Gastrocnemius medialis (tissue), 4 donors: ENCODE data around the gene ZC3H18. TPM values are rescaled to one million over a fixed set of nuclear protein-coding genes. Genes with fewer than 3 reads are reported as not detected.

Source experiments
- ATAC-seq, 2 donors: fragments of 150-250 bp; one replicate each; pipeline ENCODE4 v1.9.1; 2016
- DNase-seq, 2 donors: peaks; one replicate each; pipeline ENCODE4 v3.0.0-alpha.2; 2019
- H3K27ac ChIP-seq, 4 donors: fragments of 200-600 bp; sonication (generic); 1 replicate in 1 of 4; 2 replicates in 3 of 4; pipeline ENCODE4 v1.5.1; 2016 to 2018; ENCODE audit warnings: mild to moderate bottlenecking in 2 of 4, moderate library complexity in 1 of 4
- H3K27me3 ChIP-seq, 3 donors: fragments of 200-600 bp; sonication (generic) in 2 of 3; 1 replicate in 1 of 3; 2 replicates in 2 of 3; pipeline versions ENCODE4 v1.5.1 to v1.6.0; 2016 to 2019; ENCODE audit warnings: mild to moderate bottlenecking in 1 of 3, moderate library complexity in 1 of 3
- H3K36me3 ChIP-seq, 2 donors: fragments of 200-600 bp; sonication (generic) in 1 of 2; one replicate each; pipeline ENCODE4 v1.5.1; 2017 to 2018
- H3K4me1 ChIP-seq, 2 donors: fragments of 200-600 bp; sonication (generic) in 1 of 2; one replicate each; pipeline ENCODE4 v1.5.1; 2016 to 2017; ENCODE audit warnings: mild to moderate bottlenecking in 2 of 2
- H3K4me3 ChIP-seq, 4 donors: fragments of 200-600 bp; sonication (generic) in 3 of 4; 1 replicate in 1 of 4; 2 replicates in 3 of 4; pipeline ENCODE4 v1.5.1; 2016 to 2019; ENCODE audit warnings: mild to moderate bottlenecking in 2 of 4
- H3K9me3 ChIP-seq, 3 donors: fragments of 200-600 bp; sonication (generic) in 2 of 3; 1 replicate in 1 of 3; 2 replicates in 2 of 3; pipeline ENCODE4 v1.5.1; 2016 to 2019
- POLR2A ChIP-seq, 2 donors: fragments of 450-650 bp; IDR thresholded peaks; one replicate each; pipeline ENCODE4 v1.6.1; 2017; ENCODE audit warnings: antibody characterized with exemption in 2 of 2, mild to moderate bottlenecking in 2 of 2, moderate library complexity in 2 of 2
- in situ Hi-C, 4 donors: fragments of 200-750 bp; cut with MboI; loops; one replicate each; pipeline versions ENCODE4 v1.15.0 to v1.8.0; 2017; ENCODE audit warnings: low sequenced_read_pairs in 4 of 4
- intact Hi-C: fragments of 100-400 bp; cut with DNase I; formaldehyde crosslinking; loops from one replicate; pipeline ENCODE4 v1.15.1; 2023; ENCODE audit warnings: low total_unique reads
- total RNA-seq, 4 donors: library from RNA; depleted of rRNA; stranded (reverse); fragments of >200 nt; gene quantifications; one replicate each; pipeline versions ENCODE4 v1.1.0 to v1.2.3, GENCODE V29; 2016
- TF ChIP-seq, protein P1 (sequence below), 5 experiments: fragments of 450-650 bp in 3 of 5; fragments of 200-600 bp in 2 of 5; sonication (generic) in 2 of 5; IDR thresholded peaks in 4 of 5; conservative IDR thresholded peaks in 1 of 5; 1 replicate in 4 of 5; 2 replicates in 1 of 5; pipeline ENCODE4 v1.5.1; 2016 to 2019; ENCODE audit warnings: antibody characterized with exemption in 5 of 5, mild to moderate bottlenecking in 3 of 5, moderate library complexity in 3 of 5

ZC3H18 gene
- total RNA-seq, 4 donors from 2014 or later, result 10.9 to 20.5 (median 18.4) TPM

DNA sequence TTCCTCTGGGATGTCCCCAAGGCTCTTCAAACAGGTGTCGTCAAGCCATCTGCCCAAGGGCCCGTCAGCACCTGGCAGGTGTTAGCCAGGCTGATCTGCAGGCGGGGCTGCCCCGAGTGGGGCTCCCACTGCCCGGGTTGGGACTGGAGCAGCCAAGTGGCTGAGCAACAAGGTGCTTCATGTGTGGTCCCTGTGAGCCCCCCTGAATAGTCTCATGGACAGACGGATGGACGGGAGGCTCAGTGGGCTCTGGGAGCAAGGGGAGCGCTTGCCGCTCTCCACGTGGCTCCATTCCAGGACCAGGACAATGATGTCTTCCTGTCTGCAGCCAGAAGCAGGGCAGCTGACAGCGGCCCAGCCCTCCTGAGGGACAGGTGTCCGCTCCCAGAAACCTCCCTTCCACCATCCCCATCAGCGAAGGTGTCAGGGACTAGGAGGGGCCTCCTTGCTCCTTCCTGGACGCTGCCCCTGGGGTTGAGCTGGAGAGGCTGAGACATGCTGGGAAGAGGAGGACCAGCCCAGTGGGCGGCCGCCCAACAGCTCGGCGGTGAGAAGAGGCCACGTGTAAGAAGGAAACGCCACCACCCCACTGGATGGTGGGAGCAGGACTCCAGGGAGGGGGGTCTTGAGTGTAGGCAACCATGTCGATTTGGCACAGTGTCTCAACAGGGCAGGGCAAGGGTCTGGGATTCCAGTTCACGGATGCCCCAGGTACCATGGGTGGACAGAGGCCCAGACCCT is 106.5 kb downstream of the ZC3H18 start:
- in situ Hi-C loops, result no loop called here
- Histone ChIP-seq H3K9me3 (no peaks in the 10 kb centered on the region), H3K27ac (peak overlapping the region in 2 of 4 donors; percentile 75 to 83), H3K4me3 (no peak overlapping the region), H3K4me1 (peaks cover 41 to 57% of the 10 kb centered on the region in 2 donors), H3K36me3 (no peaks in the 10 kb centered on the region), H3K27me3 (no peaks in the 10 kb centered on the region)
- ATAC-seq, result no peak
- TF ChIP-seq, protein P1, sequence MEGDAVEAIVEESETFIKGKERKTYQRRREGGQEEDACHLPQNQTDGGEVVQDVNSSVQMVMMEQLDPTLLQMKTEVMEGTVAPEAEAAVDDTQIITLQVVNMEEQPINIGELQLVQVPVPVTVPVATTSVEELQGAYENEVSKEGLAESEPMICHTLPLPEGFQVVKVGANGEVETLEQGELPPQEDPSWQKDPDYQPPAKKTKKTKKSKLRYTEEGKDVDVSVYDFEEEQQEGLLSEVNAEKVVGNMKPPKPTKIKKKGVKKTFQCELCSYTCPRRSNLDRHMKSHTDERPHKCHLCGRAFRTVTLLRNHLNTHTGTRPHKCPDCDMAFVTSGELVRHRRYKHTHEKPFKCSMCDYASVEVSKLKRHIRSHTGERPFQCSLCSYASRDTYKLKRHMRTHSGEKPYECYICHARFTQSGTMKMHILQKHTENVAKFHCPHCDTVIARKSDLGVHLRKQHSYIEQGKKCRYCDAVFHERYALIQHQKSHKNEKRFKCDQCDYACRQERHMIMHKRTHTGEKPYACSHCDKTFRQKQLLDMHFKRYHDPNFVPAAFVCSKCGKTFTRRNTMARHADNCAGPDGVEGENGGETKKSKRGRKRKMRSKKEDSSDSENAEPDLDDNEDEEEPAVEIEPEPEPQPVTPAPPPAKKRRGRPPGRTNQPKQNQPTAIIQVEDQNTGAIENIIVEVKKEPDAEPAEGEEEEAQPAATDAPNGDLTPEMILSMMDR (IDR thresholded peaks at IDR 0.05 in 4 of 5, conservative IDR thresholded peaks at IDR 0.05 in 1 of 5), result no peak
- no peak for TF ChIP-seq POLR2A (IDR thresholded peaks at IDR 0.05)
- no peak for DNase-seq
- intact Hi-C loops, result no loop called here

DNA sequence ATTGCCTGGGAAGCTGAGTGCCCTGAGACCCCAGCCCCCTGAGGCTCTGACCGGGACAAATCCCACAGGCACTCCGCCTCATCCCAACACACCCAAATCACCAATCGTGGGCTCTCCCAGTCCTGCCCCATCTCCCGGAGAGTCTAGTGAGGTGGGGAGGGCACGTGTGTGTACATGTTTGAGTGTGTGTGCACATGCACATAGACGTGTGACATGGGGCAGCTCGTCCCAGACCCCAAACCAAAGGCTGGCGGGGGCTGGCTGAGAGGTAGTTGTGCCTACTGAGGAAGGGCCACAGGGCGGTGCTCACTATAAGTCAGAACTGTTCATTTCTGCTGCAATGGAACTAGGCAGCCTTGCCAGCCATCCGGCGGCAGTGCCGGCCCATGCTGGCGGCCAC is 107.5 kb downstream of the ZC3H18 start:
- no peaks in the 10 kb centered on the region for H3K27me3 ChIP-seq

DNA sequence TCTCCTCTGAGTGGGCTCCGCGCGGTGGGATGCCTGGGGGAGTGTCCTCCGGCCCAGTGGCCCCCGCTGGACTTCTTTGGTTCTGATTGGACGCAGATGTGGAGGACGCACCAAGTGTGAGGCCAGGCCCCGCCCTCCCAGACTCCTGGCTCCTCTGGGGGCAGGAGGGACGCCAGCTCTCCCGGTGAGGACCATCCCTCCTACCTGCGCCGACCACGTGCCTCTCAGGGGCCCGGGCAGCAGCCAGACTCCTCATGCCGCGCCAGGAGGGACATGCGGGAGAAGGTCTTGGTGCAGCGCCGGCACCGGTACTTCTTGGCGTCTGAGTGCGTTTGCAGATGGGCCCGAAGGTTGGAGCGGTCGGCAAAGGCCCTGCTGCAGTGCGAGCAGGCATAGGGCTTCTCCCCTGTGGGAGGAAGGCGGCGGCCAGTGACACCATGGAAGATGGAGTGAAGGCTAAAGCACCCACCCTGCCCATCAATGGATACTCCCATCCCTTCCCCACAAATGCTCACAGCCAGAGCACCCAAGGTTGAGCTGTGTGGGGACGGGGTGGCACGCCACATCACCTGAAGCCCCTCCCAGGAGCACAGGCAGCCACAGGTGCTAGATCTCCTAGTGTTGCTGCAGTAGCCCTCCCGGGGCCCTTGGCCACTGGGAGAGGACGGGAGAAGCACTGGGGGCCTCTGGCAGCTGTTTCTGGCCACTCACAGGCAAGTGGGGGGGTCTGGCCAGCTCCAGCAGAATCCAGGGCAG is 108.2 kb downstream of the ZC3H18 start:
- H3K27me3 ChIP-seq, result no peaks in the 10 kb centered on the region
- H3K4me3 ChIP-seq, result no peak overlapping the region
- H3K9me3 ChIP-seq, result no peaks in the 10 kb centered on the region
- no peaks in the 10 kb centered on the region for H3K36me3 ChIP-seq
- H3K27ac ChIP-seq, result peak overlapping the region in 1 of 4 donors; percentile 75
- intact Hi-C loops (no loop called here), in situ Hi-C loops (no loop called here)
- ATAC-seq (no peak), DNase-seq (no peak)
- peaks cover 35 to 46% of the 10 kb centered on the region in 2 donors for H3K4me1 ChIP-seq
- TF ChIP-seq, protein P1 (IDR thresholded peaks at IDR 0.05 in 4 of 5, conservative IDR thresholded peaks at IDR 0.05 in 1 of 5), result no peak
- TF ChIP-seq POLR2A (IDR thresholded peaks at IDR 0.05), result no peak

More for the DNA sequence above, 107.5 kb downstream of the ZC3H18 start:
- TF ChIP-seq POLR2A (IDR thresholded peaks at IDR 0.05), result no peak
- Histone ChIP-seq H3K4me1 (peaks cover 41 to 53% of the 10 kb centered on the region in 2 donors), H3K36me3 (no peaks in the 10 kb centered on the region), H3K27ac (peak overlapping the region in 1 of 4 donors; percentile 75), H3K9me3 (no peaks in the 10 kb centered on the region), H3K4me3 (no peak overlapping the region)
- in situ Hi-C loops (no loop called here), intact Hi-C loops (no loop called here)
- no peak for DNase-seq
- ATAC-seq, result no peak

DNA sequence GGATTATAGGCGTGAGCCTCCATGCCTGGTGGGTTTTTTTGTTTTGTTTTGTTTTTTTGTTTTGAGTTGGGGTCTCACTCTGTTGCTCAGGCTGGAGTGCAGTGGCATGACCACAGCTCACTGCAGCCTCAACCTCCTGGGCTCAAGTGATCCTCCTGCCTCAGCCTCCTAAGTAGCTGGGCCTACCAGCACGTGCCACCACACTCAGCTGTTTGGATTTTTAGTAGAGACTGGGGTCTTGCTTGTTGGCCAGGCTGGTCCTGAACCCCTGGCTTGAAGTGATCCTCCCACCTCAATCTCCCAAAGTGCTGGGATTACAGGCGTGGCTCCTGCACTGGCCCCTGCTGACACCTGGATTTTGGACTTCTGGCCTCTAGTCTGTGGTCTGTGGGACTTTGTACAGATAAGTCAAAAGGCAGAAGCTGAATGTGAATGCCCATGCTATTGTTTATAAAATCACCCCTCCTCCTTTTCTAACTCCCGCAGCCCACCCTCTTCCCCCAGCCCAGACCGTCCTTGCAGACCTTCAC is 110.4 kb downstream of the ZC3H18 start:
- Histone ChIP-seq H3K36me3 (no peaks in the 10 kb centered on the region), H3K27ac (no peak overlapping the region), H3K27me3 (no peaks in the 10 kb centered on the region), H3K4me3 (no peak overlapping the region), H3K4me1 (peaks cover 13 to 36% of the 10 kb centered on the region in 2 donors), H3K9me3 (no peaks in the 10 kb centered on the region)
- no peak for TF ChIP-seq POLR2A (IDR thresholded peaks at IDR 0.05)
- TF ChIP-seq, protein P1 (IDR thresholded peaks at IDR 0.05 in 4 of 5, conservative IDR thresholded peaks at IDR 0.05 in 1 of 5), result no peak
- ATAC-seq, result no peak
- DNase-seq, result no peak
- intact Hi-C loops, result no loop called here
- in situ Hi-C loops, result no loop called here

DNA sequence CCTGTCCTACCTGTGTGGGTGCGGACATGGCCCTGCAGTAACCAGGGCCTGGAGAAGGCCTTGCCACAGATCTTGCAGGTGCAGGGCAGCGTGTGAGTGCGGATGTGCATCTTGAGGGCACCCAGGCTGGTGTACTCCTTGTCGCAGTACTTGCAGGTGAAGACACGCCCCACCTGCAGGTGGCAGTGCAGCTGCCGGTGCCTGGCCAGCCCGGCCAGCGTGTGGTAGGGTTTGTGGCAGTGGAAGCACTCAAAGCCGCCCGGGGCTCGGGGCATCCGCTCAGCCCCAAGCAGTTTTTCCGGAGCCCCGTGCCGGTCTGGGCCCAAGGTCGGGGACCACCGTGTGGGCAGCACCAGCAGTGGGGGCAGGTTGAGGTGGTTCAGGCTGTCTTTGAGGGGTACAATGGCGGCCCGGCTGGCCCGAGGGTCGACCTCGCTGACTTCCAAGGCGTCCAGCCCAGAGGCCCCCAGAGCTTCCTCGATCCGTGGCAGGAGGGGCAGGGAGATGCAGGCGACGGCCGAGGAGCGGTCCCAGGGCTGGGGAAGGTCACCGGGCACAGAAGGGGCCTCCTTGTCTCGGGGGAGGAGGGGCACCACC is 111.0 kb downstream of the ZC3H18 start:
- no peaks in the 10 kb centered on the region for H3K9me3 ChIP-seq
- in situ Hi-C loops, result no loop called here
- TF ChIP-seq POLR2A (IDR thresholded peaks at IDR 0.05), result no peak
- TF ChIP-seq, protein P1 (IDR thresholded peaks at IDR 0.05 in 4 of 5, conservative IDR thresholded peaks at IDR 0.05 in 1 of 5), result peak in 4 of 5 experiments; percentile 16 to 48 (median 37)
- H3K4me3 ChIP-seq, result no peak overlapping the region
- H3K27me3 ChIP-seq, result no peaks in the 10 kb centered on the region
- no peak for DNase-seq
- peaks cover 10 to 35% of the 10 kb centered on the region in 2 donors for H3K4me1 ChIP-seq
- no peak overlapping the region for H3K27ac ChIP-seq
- H3K36me3 ChIP-seq, result no peaks in the 10 kb centered on the region
- ATAC-seq, result no peak
- intact Hi-C loops, result no loop called here
